HepG2 (cell line): ENCODE results near the gene TAS2R13. TPM values are rescaled to one million over a fixed set of nuclear protein-coding genes. Genes with fewer than 3 reads are reported as not detected.

ENCODE experiments used
- CENPX ChIP-seq: sonication (generic); formaldehyde crosslinking; IDR thresholded peaks from 2 replicates; pipeline ENCODE4 v1.9.0; 2021; ENCODE audit warnings: mild to moderate bottlenecking, missing genetic modification reagents, moderate library complexity
- CSRNP1 ChIP-seq: sonication (generic); formaldehyde crosslinking; IDR thresholded peaks from 2 replicates; pipeline ENCODE4 v1.8.1; 2023; ENCODE audit warnings: mild to moderate bottlenecking, missing genetic modification reagents
- HNF1A ChIP-seq, 2 experiments: sonication (generic) in 1 of 2; formaldehyde crosslinking in 1 of 2; IDR thresholded peaks; 2 replicates each; pipeline versions ENCODE4 v1.4.0 to v1.6.1; 2016 to 2020; ENCODE audit warnings: borderline replicate concordance in 1 of 2, low read depth in 1 of 2, mild to moderate bottlenecking in 1 of 2, missing genetic modification reagents in 1 of 2
- KDM2A ChIP-seq: sonication (generic); formaldehyde crosslinking; IDR thresholded peaks from 2 replicates; pipeline ENCODE4 v1.4.0; 2020; ENCODE audit warnings: low read depth, missing genetic modification reagents, borderline replicate concordance
- RORA ChIP-seq: sonication (generic); formaldehyde crosslinking; IDR thresholded peaks from 2 replicates; pipeline ENCODE4 v1.5.0; 2020; ENCODE audit warnings: mild to moderate bottlenecking, missing genetic modification reagents, moderate library complexity
- ZKSCAN1 ChIP-seq: fragments of 150-350 bp; IDR thresholded peaks from 2 replicates; pipeline ENCODE4 v1.6.1; 2014; ENCODE audit warnings: low read length
- ZNF572 ChIP-seq: sonication (generic); formaldehyde crosslinking; IDR thresholded peaks from 2 replicates; pipeline ENCODE4 v1.5.1; 2020; ENCODE audit warnings: mild to moderate bottlenecking, missing genetic modification reagents
- ZNF598 ChIP-seq: sonication (generic); formaldehyde crosslinking; IDR thresholded peaks from 2 replicates; pipeline ENCODE4 v1.5.1; 2020; ENCODE audit warnings: mild to moderate bottlenecking, missing genetic modification reagents, borderline replicate concordance
- ZNF652 ChIP-seq: IDR thresholded peaks from 2 replicates; pipeline ENCODE4 v1.6.1; 2016; ENCODE audit warnings: low read depth, borderline replicate concordance
- polyA plus RNA-seq, 8 experiments: library from polyadenylated mRNA; depleted of rRNA in 3 of 8; stranded (reverse) in 7 of 8; unstranded in 1 of 8; fragments of >200 nt; fragmentation: Illumina TruSeq in 4 of 8; extraction: Trizol in 4 of 8; gene quantifications; 2 replicates each; pipeline versions ENCODE4 v1.2.1 to v1.2.3, GENCODE V29; 2011 to 2016; ENCODE audit warnings: low read depth in 4 of 8, missing spikeins in 1 of 8, mixed read lengths in 1 of 8; ENCODE audit not compliant: insufficient read depth in 1 of 8
- total RNA-seq, 5 experiments: library from RNA; depleted of rRNA; stranded (reverse); fragments of >200 nt; fragmentation: Illumina TruSeq; extraction: Trizol; gene quantifications; 2 replicates each; pipeline ENCODE4 v1.2.3, GENCODE V29; 2016; ENCODE audit warnings: low read depth in 1 of 5
- TF ChIP-seq, protein P1 (sequence below): sonication (generic); formaldehyde crosslinking; IDR thresholded peaks from 2 replicates; pipeline ENCODE4 v1.4.0; 2020; ENCODE audit warnings: mild to moderate bottlenecking, missing genetic modification reagents, borderline replicate concordance
- TF ChIP-seq, protein P2 (sequence below): sonication (generic); formaldehyde crosslinking; IDR thresholded peaks from 2 replicates; pipeline ENCODE4 v1.4.0; 2020; ENCODE audit warnings: mild to moderate bottlenecking, low read depth, missing genetic modification reagents
- TF ChIP-seq, protein P3 (sequence below): conservative IDR thresholded peaks from 2 replicates; pipeline ENCODE4 v1.6.1; 2018; ENCODE audit warnings: missing genetic modification reagents
- TF ChIP-seq, protein P4 (sequence below): IDR thresholded peaks from 2 replicates; pipeline ENCODE4 v1.6.1; 2016; ENCODE audit warnings: missing compliant biosample characterization, missing genetic modification reagents, borderline replicate concordance
- TF ChIP-seq, protein P5 (sequence below): sonication (generic); formaldehyde crosslinking; IDR thresholded peaks from 2 replicates; pipeline ENCODE4 v1.4.0; 2020; ENCODE audit warnings: mild to moderate bottlenecking, missing genetic modification reagents

Gene TAS2R13
- total and polyA plus RNA-seq, 2 of the 13 experiments (the other 11 are each of a cell fraction or from before 2014, with no cell fraction given), result 0.33 to 1.3 TPM

DNA sequence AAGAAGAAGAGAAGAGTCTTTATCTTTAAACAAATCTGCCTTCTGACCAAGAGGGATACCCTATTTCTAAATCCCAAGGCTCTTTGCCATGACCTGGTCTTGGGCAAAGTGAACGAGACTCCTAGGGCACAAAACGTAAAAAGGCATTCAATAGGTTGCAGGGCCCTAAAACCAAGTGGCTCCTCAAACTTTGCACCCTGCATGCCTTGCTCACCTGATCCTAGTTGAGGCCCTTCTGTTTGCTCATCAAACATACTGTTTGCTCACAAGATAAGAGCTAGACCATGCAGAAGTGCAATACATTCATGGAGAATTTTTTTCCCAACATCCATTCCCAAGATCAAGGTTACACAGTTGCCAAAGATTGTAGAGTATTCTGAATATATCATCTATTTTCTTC is 17.4 kb downstream of the TAS2R13 start (continued):
- TF ChIP-seq, protein P1, sequence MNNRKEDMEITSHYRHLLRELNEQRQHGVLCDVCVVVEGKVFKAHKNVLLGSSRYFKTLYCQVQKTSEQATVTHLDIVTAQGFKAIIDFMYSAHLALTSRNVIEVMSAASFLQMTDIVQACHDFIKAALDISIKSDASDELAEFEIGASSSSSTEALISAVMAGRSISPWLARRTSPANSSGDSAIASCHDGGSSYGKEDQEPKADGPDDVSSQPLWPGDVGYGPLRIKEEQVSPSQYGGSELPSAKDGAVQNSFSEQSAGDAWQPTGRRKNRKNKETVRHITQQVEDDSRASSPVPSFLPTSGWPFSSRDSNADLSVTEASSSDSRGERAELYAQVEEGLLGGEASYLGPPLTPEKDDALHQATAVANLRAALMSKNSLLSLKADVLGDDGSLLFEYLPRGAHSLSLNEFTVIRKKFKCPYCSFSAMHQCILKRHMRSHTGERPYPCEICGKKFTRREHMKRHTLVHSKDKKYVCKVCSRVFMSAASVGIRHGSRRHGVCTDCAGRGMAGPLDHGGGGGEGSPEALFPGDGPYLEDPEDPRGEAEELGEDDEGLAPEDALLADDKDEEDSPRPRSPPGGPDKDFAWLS (CRISPR knock-in tag), result no peak
- TF ChIP-seq HNF1A (IDR thresholded peaks at IDR 0.05; ENCODE audit: low read depth), result peak; percentile 83
- peak; percentile 92 for TF ChIP-seq HNF1A (CRISPR knock-in tag; IDR thresholded peaks at IDR 0.05; ENCODE audit: borderline replicate concordance)
- peak; percentile 67; the same call in 1 of the 2 replicates for TF ChIP-seq ZNF652 (CRISPR knock-in tag)
- TF ChIP-seq, protein P2, sequence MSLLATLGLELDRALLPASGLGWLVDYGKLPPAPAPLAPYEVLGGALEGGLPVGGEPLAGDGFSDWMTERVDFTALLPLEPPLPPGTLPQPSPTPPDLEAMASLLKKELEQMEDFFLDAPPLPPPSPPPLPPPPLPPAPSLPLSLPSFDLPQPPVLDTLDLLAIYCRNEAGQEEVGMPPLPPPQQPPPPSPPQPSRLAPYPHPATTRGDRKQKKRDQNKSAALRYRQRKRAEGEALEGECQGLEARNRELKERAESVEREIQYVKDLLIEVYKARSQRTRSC (CRISPR knock-in tag), result no peak
- no peak for TF ChIP-seq ZKSCAN1
- no peak for TF ChIP-seq ZNF598 (CRISPR knock-in tag)
- no peak; the same call in 1 of the 2 replicates for TF ChIP-seq CSRNP1
- TF ChIP-seq, protein P3, sequence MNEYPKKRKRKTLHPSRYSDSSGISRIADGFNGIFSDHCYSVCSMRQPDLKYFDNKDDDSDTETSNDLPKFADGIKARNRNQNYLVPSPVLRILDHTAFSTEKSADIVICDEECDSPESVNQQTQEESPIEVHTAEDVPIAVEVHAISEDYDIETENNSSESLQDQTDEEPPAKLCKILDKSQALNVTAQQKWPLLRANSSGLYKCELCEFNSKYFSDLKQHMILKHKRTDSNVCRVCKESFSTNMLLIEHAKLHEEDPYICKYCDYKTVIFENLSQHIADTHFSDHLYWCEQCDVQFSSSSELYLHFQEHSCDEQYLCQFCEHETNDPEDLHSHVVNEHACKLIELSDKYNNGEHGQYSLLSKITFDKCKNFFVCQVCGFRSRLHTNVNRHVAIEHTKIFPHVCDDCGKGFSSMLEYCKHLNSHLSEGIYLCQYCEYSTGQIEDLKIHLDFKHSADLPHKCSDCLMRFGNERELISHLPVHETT (CRISPR knock-in tag), result peak; percentile 75; the same call in 1 of the 2 replicates
- no peak for TF ChIP-seq CENPX (CRISPR knock-in tag)
- no peak for TF ChIP-seq ZNF572 (CRISPR knock-in tag)
- TF ChIP-seq, protein P4, sequence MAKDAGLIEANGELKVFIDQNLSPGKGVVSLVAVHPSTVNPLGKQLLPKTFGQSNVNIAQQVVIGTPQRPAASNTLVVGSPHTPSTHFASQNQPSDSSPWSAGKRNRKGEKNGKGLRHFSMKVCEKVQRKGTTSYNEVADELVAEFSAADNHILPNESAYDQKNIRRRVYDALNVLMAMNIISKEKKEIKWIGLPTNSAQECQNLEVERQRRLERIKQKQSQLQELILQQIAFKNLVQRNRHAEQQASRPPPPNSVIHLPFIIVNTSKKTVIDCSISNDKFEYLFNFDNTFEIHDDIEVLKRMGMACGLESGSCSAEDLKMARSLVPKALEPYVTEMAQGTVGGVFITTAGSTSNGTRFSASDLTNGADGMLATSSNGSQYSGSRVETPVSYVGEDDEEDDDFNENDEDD (CRISPR knock-in tag), result peak; percentile 25; the same call in 1 of the 2 replicates
- 0 out of 2 replicates have a peak, but pooled peaks have one; percentile 42 for TF ChIP-seq KDM2A (CRISPR knock-in tag)
- no peak for TF ChIP-seq RORA (CRISPR knock-in tag)
- TF ChIP-seq, protein P5, sequence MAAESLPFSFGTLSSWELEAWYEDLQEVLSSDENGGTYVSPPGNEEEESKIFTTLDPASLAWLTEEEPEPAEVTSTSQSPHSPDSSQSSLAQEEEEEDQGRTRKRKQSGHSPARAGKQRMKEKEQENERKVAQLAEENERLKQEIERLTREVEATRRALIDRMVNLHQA (CRISPR knock-in tag), result no peak
